ENCODE measurements around the gene FOXN3.

FOXN3 gene

DNA sequence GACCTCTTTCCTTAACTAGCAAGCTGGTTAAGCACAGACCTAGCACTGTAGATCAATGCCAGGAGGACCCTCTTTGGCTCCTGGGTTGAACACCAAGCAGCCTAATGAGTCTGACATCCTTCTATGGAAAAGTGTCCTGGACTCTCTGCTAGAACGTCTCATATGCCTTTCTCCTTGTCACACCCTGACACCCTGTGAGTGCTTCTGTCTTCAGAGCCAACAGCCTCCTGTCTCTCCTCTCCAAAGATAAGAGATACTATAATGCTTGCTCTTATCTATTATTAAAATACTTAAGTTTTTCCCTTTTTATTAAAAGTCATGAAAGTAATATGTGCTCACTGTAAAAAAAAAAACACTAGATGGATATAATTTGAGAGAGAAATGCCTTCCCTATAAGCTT is 222.7 kb downstream of the FOXN3 start:
- CTCF ChIA-PET: interaction anchor here (0.6 to 2.7 kb wide), 5 partner anchors 13 to 44 kb away, joined by 4 to 10 read pairs (median 4); no protein-coding TSS in a partner anchor
- H3K9me3 ChIP-seq (ENCODE audit: control extremely low read depth in 1 of 5, control insufficient read depth in 4 of 5, insufficient read depth in 2 of 5, low read depth in 1 of 5, low read length in 4 of 5): peaks cover 0 to 8% (median 0%) of the 10 kb centered on the region in 5 experiments
- no peak overlapping the region for H3K4me3 ChIP-seq (ENCODE audit: control insufficient read depth in 1 of 7, extremely low read depth in 1 of 7, insufficient read depth in 4 of 7, low read depth in 2 of 7, low read length in 6 of 7)
- peaks cover 0 to 3% (median 1%) of the 10 kb centered on the region in 4 experiments for H3K4me1 ChIP-seq (ENCODE audit: control extremely low read depth in 1 of 4, control insufficient read depth in 4 of 4, insufficient read depth in 4 of 4, low read length in 3 of 4)
- no peak for DNase-seq
- H3K36me3 ChIP-seq (ENCODE audit: control insufficient read depth in 4 of 4, insufficient read depth in 4 of 4, low read length in 3 of 4): peaks cover 6 to 30% (median 20%) of the 10 kb centered on the region in 4 experiments
- WGBS (ENCODE audit: insufficient coverage): no CpG with 5 or more reads among the region's 1 CpG
- H3K27ac ChIP-seq (ENCODE audit: insufficient read depth in 1 of 2, low read depth in 1 of 2, low read length in 2 of 2, poor library complexity in 1 of 2, severe bottlenecking in 2 of 2): no peak overlapping the region
- POLR2A ChIA-PET: no interaction called here
- no peaks in the 10 kb centered on the region for H3K27me3 ChIP-seq (replicated peaks in 2 of 5; ENCODE audit: control insufficient read depth in 4 of 5, insufficient read depth in 5 of 5, low read length in 4 of 5)

DNA sequence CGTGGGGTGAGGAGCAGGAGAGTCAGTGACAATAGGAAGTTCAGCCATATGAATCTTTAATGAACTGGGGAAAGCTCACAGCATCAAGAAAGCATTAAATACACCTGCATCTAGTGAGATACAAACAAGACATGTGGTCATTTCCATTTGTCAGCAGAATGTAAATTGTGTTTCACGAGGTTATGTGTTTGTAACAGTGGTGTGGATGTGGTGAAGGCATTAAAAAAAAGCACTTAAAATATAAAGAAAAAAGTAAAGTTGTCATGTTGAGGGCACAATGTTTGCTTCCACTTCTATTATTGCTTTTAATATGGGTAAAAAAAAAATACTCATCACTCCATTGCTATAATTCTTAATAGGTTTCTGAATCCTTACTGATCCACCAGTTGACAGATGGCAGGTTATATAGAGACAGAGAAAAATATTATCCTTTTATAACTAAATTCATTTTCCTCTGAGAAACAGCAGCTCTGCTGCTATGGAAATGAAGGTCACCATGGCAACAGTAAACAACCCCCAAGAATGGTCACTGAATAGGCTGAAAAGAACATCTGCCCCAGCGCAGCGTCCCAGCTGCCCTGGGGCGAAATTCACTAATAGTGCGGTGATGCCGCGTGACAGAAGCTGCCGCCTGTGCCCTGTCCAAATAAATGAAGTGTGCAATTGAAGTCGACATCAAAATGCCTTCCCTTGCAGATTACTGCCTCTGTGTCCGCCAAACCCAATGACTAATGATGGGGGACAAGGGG is 226.1 kb downstream of the FOXN3 start:
- peak in 2 of 3 donors; percentile 66 to 67 for DNase-seq
- Histone ChIP-seq H3K4me1 (ENCODE audit: control extremely low read depth in 1 of 4, control insufficient read depth in 4 of 4, insufficient read depth in 4 of 4, low read length in 3 of 4) (peaks cover 3 to 26% (median 21%) of the 10 kb centered on the region in 4 experiments), H3K36me3 (ENCODE audit: control insufficient read depth in 4 of 4, insufficient read depth in 4 of 4, low read length in 3 of 4) (peaks cover 6 to 35% (median 23%) of the 10 kb centered on the region in 4 experiments), H3K4me3 (ENCODE audit: control insufficient read depth in 1 of 7, extremely low read depth in 1 of 7, insufficient read depth in 4 of 7, low read depth in 2 of 7, low read length in 6 of 7) (no peak overlapping the region), H3K9me3 (ENCODE audit: control extremely low read depth in 1 of 5, control insufficient read depth in 4 of 5, insufficient read depth in 2 of 5, low read depth in 1 of 5, low read length in 4 of 5) (peaks cover 0 to 3% (median 0%) of the 10 kb centered on the region in 5 experiments), H3K27me3 (replicated peaks in 2 of 5; ENCODE audit: control insufficient read depth in 4 of 5, insufficient read depth in 5 of 5, low read length in 4 of 5) (no peaks in the 10 kb centered on the region), H3K27ac (ENCODE audit: insufficient read depth in 1 of 2, low read depth in 1 of 2, low read length in 2 of 2, poor library complexity in 1 of 2, severe bottlenecking in 2 of 2) (peak overlapping the region in 1 of 2 experiments; percentile 9)
- 98% methylated on average over 6 of the region's 11 CpGs for WGBS (ENCODE audit: insufficient coverage)
- POLR2A ChIA-PET: no interaction called here
- CTCF ChIA-PET: interaction anchor here (1.0 to 1.8 kb wide), 4 partner anchors 8 to 23 kb away, joined by 3 to 7 read pairs (median 4); no protein-coding TSS in a partner anchor

DNA sequence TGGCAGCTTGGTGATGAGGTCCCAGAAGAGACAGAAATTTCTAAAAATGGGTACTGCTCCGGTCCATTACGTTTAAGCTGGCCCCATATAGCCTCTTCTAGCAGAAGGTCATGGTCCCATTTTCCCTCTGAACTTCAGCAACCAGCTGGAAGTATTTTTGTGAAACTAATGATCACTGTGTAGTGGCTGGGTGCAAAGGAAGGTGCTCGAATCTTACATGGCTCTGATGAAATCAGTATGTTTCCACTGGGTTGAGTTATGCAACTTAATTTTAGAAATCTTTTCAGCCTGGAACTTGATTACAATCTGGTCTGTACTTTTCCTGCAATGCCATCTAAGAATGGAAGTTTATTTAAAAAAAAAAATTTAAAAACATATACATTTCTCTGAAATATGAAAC is 228.5 kb downstream of the FOXN3 start:
- ChIA-PET CTCF (interaction anchor here (1.6 to 5.3 kb wide), 2 partner anchors 13 to 18 kb away, joined by 4 to 31 read pairs; no protein-coding TSS in a partner anchor), POLR2A (interaction anchor here (0.5 kb wide), 1 partner anchor 15 kb away, joined by 3 read pairs; no protein-coding TSS in a partner anchor)
- no peaks in the 10 kb centered on the region for H3K27me3 ChIP-seq (replicated peaks in 2 of 5; ENCODE audit: control insufficient read depth in 4 of 5, insufficient read depth in 5 of 5, low read length in 4 of 5)
- WGBS (ENCODE audit: insufficient coverage): 93% methylated on average over 3 of the region's 3 CpGs
- H3K4me1 ChIP-seq (ENCODE audit: control extremely low read depth in 1 of 4, control insufficient read depth in 4 of 4, insufficient read depth in 4 of 4, low read length in 3 of 4): peaks cover 3 to 28% (median 22%) of the 10 kb centered on the region in 4 experiments
- peaks cover 8 to 37% (median 19%) of the 10 kb centered on the region in 4 experiments for H3K36me3 ChIP-seq (ENCODE audit: control insufficient read depth in 4 of 4, insufficient read depth in 4 of 4, low read length in 3 of 4)
- no peak for DNase-seq
- H3K4me3 ChIP-seq (ENCODE audit: control insufficient read depth in 1 of 7, extremely low read depth in 1 of 7, insufficient read depth in 4 of 7, low read depth in 2 of 7, low read length in 6 of 7): no peak overlapping the region
- H3K9me3 ChIP-seq (ENCODE audit: control extremely low read depth in 1 of 5, control insufficient read depth in 4 of 5, insufficient read depth in 2 of 5, low read depth in 1 of 5, low read length in 4 of 5): peaks cover 0 to 2% (median 0%) of the 10 kb centered on the region in 5 experiments
- H3K27ac ChIP-seq (ENCODE audit: insufficient read depth in 1 of 2, low read depth in 1 of 2, low read length in 2 of 2, poor library complexity in 1 of 2, severe bottlenecking in 2 of 2): peak overlapping the region in 1 of 2 experiments; percentile 36

DNA sequence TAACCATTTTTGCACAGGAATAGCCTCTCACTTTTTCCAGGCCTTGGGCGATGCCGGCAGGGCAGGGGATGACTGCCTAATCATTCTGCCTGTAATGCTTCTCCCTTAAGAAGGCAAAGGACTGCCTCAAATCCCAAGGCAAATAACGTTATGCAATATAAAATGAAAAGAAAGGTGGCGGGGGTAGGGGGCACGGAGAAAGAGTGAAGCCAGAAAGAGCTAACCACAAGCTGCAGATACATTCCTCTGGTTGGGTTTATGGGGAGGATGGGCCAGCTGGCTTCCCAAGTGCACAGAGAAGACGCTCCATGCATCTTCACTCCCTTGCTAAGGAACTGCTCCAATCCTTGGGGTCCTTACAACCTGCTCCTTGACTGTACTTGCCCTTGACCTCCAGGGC is 229.5 kb downstream of the FOXN3 start:
- Histone ChIP-seq H3K4me1 (ENCODE audit: control extremely low read depth in 1 of 4, control insufficient read depth in 4 of 4, insufficient read depth in 4 of 4, low read length in 3 of 4) (peaks cover 3 to 28% (median 22%) of the 10 kb centered on the region in 4 experiments), H3K36me3 (ENCODE audit: control insufficient read depth in 4 of 4, insufficient read depth in 4 of 4, low read length in 3 of 4) (peaks cover 8 to 41% (median 17%) of the 10 kb centered on the region in 4 experiments), H3K9me3 (ENCODE audit: control extremely low read depth in 1 of 5, control insufficient read depth in 4 of 5, insufficient read depth in 2 of 5, low read depth in 1 of 5, low read length in 4 of 5) (no peaks in the 10 kb centered on the region), H3K27me3 (replicated peaks in 2 of 5; ENCODE audit: control insufficient read depth in 4 of 5, insufficient read depth in 5 of 5, low read length in 4 of 5) (no peaks in the 10 kb centered on the region), H3K4me3 (ENCODE audit: control insufficient read depth in 1 of 7, extremely low read depth in 1 of 7, insufficient read depth in 4 of 7, low read depth in 2 of 7, low read length in 6 of 7) (peak overlapping the region in 2 of 7 experiments; percentile 24), H3K27ac (ENCODE audit: insufficient read depth in 1 of 2, low read depth in 1 of 2, low read length in 2 of 2, poor library complexity in 1 of 2, severe bottlenecking in 2 of 2) (peak overlapping the region; percentile 7 to 52)
- 47% methylated on average over 4 of the region's 6 CpGs for WGBS (ENCODE audit: insufficient coverage)
- ChIA-PET POLR2A (no interaction called here), CTCF (interaction anchor here (1.0 to 5.3 kb wide), 4 partner anchors 9 to 26 kb away, joined by 3 to 31 read pairs (median 6); no protein-coding TSS in a partner anchor)
- peak in 1 of 3 donors; percentile 10 for DNase-seq

DNA sequence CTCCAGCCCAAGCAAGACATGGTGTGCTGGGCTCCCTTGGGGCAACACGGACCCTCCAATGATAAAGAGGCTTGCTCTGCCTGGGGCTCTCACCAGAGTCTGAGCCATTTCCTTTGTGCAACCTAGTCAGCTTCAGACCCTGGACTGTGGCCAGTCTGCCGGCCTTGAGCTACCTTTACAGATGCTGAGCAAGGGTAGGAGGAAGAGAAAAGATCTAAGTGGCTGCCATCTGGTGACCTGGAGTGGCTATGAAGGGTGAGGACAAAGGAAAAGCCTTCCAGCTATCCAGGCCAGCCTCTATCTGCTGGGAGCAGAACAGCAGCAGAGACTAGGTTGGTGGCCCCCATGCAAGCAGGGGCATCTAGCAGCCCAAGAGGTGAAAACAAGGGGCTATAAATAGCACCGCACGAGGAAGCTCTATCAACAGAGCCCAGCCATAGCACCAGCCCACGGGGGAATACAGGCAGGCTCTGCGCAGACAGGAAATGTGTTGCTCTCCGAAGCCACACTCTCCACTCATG is 230.1 kb downstream of the FOXN3 start:
- Histone ChIP-seq H3K36me3 (ENCODE audit: control insufficient read depth in 4 of 4, insufficient read depth in 4 of 4, low read length in 3 of 4) (peaks cover 8 to 44% (median 17%) of the 10 kb centered on the region in 4 experiments), H3K4me3 (ENCODE audit: control insufficient read depth in 1 of 7, extremely low read depth in 1 of 7, insufficient read depth in 4 of 7, low read depth in 2 of 7, low read length in 6 of 7) (peak overlapping the region in 2 of 7 experiments; percentile 24), H3K27me3 (replicated peaks in 2 of 5; ENCODE audit: control insufficient read depth in 4 of 5, insufficient read depth in 5 of 5, low read length in 4 of 5) (no peaks in the 10 kb centered on the region), H3K4me1 (ENCODE audit: control extremely low read depth in 1 of 4, control insufficient read depth in 4 of 4, insufficient read depth in 4 of 4, low read length in 3 of 4) (peaks cover 3 to 28% (median 22%) of the 10 kb centered on the region in 4 experiments), H3K27ac (ENCODE audit: insufficient read depth in 1 of 2, low read depth in 1 of 2, low read length in 2 of 2, poor library complexity in 1 of 2, severe bottlenecking in 2 of 2) (peak overlapping the region; percentile 7 to 52), H3K9me3 (ENCODE audit: control extremely low read depth in 1 of 5, control insufficient read depth in 4 of 5, insufficient read depth in 2 of 5, low read depth in 1 of 5, low read length in 4 of 5) (no peaks in the 10 kb centered on the region)
- CTCF ChIA-PET: interaction anchor here (1.0 to 5.3 kb wide), 5 partner anchors 9 to 52 kb away, joined by 3 to 31 read pairs (median 4); no protein-coding TSS in a partner anchor
- peak in 2 of 3 donors; percentile 51 to 67 for DNase-seq
- 36% methylated on average over 3 of the region's 7 CpGs for WGBS (ENCODE audit: insufficient coverage)
- POLR2A ChIA-PET: interaction anchor here (0.6 kb wide), 1 partner anchor 17 kb away, joined by 4 read pairs; no protein-coding TSS in a partner anchor

DNA sequence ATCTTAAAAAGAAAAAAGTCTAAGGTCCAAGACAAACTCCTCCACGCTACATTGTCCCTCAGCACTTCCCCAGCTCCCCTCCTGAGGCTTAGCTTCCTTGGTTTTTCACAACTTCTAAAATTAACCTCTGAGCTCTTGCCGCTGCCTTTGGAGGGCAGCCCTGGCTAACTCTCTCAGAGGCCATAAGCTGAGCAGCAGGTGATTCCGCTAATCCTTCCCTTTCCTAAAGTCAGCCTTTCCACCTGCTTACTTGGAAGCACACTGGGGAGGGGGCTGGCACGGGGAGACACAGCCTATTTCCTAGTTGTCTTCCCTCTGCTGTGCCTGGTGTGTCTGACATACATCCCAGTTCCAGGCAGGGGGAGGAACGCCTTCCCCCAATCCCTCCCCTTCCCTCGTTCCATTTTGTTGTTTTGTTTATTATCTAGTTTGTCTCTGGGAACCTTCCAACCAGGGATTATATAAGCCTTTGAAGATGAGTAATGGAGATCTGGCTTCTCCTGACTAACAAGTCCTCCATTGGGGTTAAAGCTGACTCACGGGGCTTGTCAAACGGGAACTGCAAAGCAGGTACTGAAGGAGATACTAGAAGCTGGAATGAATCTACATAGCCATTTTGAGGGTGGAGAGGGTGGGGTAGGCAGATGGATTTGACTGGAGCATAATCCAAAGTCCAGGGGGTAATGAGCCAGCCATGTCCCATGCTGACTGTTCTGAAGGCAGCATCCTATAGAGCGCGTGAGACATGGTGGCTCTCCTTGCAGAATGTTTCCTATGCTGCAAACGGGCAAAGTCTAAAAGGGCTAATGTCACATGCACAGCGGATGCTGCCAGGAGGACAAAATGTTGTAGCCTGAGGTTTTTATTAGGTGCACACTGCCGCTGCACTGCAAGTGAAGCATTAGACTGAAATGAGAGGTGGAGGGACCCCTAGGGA is 230.8 kb downstream of the FOXN3 start:
- CTCF ChIA-PET: interaction anchor here (1.2 to 5.3 kb wide), 5 partner anchors 10 to 52 kb away, joined by 3 to 31 read pairs (median 4); no protein-coding TSS in a partner anchor
- POLR2A ChIA-PET: interaction anchor here (0.6 kb wide), 1 partner anchor 18 kb away, joined by 4 read pairs; no protein-coding TSS in a partner anchor
- Histone ChIP-seq H3K27me3 (replicated peaks in 2 of 5; ENCODE audit: control insufficient read depth in 4 of 5, insufficient read depth in 5 of 5, low read length in 4 of 5) (no peaks in the 10 kb centered on the region), H3K4me3 (ENCODE audit: control insufficient read depth in 1 of 7, extremely low read depth in 1 of 7, insufficient read depth in 4 of 7, low read depth in 2 of 7, low read length in 6 of 7) (no peak overlapping the region), H3K36me3 (ENCODE audit: control insufficient read depth in 4 of 4, insufficient read depth in 4 of 4, low read length in 3 of 4) (peaks cover 8 to 44% (median 17%) of the 10 kb centered on the region in 4 experiments), H3K4me1 (ENCODE audit: control extremely low read depth in 1 of 4, control insufficient read depth in 4 of 4, insufficient read depth in 4 of 4, low read length in 3 of 4) (peaks cover 3 to 27% (median 21%) of the 10 kb centered on the region in 4 experiments), H3K9me3 (ENCODE audit: control extremely low read depth in 1 of 5, control insufficient read depth in 4 of 5, insufficient read depth in 2 of 5, low read depth in 1 of 5, low read length in 4 of 5) (no peaks in the 10 kb centered on the region), H3K27ac (ENCODE audit: insufficient read depth in 1 of 2, low read depth in 1 of 2, low read length in 2 of 2, poor library complexity in 1 of 2, severe bottlenecking in 2 of 2) (no peak overlapping the region)
- no peak for DNase-seq
- 93% methylated on average over 10 of the region's 13 CpGs for WGBS (ENCODE audit: insufficient coverage)

Data from common myeloid progenitor, CD34-positive (primary cell).